ENCODE results near the gene GPR146.

GRCh38 chr7:1022356-1022755, 22.0 kb upstream of the GPR146 start:
- TF ChIP-seq, protein P1, sequence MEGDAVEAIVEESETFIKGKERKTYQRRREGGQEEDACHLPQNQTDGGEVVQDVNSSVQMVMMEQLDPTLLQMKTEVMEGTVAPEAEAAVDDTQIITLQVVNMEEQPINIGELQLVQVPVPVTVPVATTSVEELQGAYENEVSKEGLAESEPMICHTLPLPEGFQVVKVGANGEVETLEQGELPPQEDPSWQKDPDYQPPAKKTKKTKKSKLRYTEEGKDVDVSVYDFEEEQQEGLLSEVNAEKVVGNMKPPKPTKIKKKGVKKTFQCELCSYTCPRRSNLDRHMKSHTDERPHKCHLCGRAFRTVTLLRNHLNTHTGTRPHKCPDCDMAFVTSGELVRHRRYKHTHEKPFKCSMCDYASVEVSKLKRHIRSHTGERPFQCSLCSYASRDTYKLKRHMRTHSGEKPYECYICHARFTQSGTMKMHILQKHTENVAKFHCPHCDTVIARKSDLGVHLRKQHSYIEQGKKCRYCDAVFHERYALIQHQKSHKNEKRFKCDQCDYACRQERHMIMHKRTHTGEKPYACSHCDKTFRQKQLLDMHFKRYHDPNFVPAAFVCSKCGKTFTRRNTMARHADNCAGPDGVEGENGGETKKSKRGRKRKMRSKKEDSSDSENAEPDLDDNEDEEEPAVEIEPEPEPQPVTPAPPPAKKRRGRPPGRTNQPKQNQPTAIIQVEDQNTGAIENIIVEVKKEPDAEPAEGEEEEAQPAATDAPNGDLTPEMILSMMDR (IDR thresholded peaks at IDR 0.05), result no peak
- no peak for TF ChIP-seq POLR2A (IDR thresholded peaks at IDR 0.05)
- TF ChIP-seq EP300 (IDR thresholded peaks at IDR 0.05), result no peak
- TF ChIP-seq POLR2AphosphoS5 (IDR thresholded peaks at IDR 0.05), result no peak
